Inflammatory macrophage (primary cell): ENCODE data around the gene RRP9.

Experiments
- DNase-seq, 2 donors: peaks; one replicate each; pipeline ENCODE4 v3.0.0-alpha.2; 2020 to 2022

The RRP9 gene

GRCh38 chr3:51971350-51971749, 29.6 kb upstream of the RRP9 start:
- DNase-seq, result no peak

- DNase-seq, result no peak
Observed at GRCh38 chr3:51970606-51971300, 29.0 kb upstream of the RRP9 start.

DNA sequence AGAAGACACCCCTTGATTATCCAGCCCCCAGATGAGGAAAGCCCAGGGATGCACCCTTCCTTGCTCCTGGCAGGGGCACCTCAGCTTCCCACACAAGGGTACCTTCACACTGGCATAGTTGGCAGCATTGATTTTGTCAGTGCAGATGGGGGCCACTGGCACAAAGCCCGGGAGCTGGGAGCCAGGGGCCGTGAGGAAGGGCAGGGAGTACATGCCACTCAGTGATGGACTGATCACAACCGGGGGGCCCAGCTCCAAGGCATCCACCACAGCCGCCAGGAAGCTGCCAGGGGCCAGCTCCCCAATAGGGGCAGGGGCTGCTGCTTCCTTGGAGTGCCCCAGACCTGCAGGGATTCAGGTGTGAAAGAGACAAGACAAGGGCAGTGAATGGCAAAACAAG, 28.1 kb upstream of the RRP9 start:
- no peak for DNase-seq

DNA sequence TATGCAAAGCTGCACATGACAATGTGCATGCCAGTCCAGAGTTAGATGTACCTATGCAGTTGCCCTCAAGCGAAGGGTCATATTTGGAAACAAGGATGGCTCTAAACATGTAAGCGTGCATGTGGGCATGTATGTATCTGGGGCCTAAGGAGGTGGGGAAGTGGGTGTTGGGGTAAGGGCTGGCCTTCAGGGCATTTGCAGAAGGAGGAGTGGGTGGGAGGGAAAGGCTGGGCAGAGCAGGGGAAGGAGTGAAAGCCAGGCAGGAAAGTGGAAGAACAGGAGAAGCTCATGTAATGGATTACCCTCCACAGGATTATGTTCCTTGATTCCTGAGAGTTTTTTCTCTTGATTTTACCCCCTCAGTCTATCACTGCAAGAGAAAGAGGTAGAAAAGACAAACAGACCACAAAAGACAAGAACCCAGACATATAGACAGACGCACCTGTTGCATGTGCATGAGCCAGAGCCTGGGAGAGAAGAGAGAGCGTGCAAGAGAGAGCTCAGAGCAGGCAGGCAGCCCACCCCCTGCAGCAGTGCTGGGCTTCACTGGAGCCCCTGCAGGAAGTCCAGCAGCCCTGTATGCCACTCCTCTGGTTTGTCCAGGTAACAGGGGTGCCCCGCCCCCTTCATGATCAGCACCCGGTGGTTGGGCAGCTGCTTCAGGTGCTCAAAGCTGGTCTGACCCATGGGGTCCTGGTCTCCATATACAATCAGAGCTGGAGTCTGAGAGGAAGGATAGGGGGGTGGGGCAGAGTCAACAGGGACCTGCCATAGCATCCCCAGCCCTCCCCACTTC, 27.4 kb upstream of the RRP9 start:
- no peak for DNase-seq

GRCh38 chr3:51968170-51968775, 26.6 kb upstream of the RRP9 start:
- no peak for DNase-seq

DNA sequence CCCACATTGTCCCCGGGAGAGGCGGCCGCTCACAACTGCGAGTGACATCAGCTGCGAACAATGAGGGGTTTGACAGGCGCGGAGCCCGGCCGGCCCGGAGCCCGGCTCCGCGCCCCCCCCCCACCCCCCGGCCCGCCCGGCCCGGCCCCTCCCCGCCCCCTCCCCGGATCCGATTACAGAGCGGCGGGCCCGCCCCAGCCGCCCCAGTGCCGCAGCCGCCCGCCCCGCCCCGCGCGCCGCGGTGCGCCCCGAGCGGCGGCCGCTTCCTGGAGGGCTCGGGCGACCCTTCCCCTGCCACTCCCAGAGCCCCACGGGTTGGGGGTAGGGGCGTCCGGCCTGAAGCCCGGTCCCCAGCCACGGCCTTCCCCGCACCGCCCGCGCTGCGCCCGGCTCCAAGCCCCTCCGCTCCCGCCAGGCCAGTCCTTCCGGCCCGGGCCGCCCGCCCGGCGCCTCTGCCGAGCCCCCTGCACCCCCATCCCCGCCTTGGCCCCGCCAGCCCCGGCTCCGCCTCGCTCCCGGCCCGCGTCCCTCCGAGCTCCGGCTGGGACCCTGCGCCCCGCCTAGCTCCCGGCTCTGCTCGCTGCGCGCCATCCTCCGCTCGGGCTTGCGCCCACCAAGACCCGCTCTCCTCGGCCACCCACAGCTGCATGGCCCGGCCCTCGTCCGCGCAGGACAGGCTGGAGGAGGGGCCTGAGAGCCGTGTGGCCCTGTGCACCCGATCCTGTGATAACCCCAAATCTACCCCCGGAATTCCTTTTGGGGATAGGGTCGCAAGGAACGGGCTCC, 25.9 kb upstream of the RRP9 start, which contains the start of gene PCBP4:
Gene PCBP4, minus strand, starts transcription at position 71 of the 786 bp plus-strand sequence. CDS start 6,214 bp downstream, outside the sequence.
- DNase-seq, result no peak

- DNase-seq, result no peak
Observed at GRCh38 chr3:51966922-51967383, 25.2 kb upstream of the RRP9 start.

GRCh38 chr3:51966486-51966885, 24.8 kb upstream of the RRP9 start:
- DNase-seq, result no peak

DNA sequence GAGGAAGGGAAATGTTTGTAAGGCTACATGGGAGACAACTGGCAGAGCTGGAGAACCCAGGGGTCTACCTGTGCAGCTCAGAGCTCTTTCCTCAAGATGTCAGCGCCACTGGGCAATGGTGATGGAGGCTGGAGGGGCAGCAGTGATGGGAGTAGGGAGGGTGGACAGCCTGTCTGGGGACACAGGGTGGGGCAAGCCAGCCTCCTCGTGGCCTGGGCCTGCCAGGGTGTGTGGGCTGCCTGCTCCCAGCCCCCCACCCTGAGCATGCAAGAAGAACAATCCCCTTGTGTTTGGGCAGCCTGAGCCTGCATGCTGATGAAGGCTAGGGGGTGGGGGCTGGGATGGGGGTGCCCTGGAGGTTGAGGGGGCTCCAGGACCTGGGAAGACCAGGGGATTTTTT, 24.3 kb upstream of the RRP9 start:
- no peak for DNase-seq

GRCh38 chr3:51964521-51964920, 22.8 kb upstream of the RRP9 start:
- no peak for DNase-seq

GRCh38 chr3:51963951-51964451, 22.3 kb upstream of the RRP9 start:
- no peak for DNase-seq

DNA sequence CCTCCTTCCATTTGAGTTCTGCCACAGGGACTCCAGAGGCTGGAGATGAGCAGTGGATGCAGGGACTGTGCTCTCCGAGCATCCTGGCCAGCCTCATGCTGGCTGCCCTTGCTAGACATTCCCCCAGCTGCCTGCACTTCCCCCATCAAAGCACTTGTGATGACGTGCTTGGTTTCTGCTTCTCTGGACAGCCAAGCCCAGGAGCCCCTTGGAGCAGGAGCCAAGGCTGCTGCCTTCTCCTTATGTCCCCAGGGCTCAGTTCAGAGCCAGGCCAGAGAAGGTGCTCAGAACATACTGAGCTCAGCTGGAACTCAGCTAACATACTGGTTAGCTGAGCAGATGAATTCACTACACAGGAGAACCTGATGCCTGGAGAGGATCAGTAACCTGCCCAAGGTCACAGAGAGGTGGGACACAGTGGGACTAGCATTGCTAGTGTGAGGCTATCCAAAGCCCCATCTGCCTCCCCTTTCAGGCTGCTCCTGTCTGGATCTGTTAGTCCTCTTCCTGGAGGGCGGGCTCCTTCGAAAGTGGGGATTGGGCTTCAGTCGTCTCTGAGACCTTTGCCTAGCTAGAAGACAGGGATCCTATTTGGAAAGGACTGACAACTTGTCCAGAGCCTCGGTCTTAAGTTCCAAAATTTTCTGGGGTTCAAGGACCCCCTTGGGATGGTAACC, 21.3 kb upstream of the RRP9 start:
- no peak for DNase-seq

DNA sequence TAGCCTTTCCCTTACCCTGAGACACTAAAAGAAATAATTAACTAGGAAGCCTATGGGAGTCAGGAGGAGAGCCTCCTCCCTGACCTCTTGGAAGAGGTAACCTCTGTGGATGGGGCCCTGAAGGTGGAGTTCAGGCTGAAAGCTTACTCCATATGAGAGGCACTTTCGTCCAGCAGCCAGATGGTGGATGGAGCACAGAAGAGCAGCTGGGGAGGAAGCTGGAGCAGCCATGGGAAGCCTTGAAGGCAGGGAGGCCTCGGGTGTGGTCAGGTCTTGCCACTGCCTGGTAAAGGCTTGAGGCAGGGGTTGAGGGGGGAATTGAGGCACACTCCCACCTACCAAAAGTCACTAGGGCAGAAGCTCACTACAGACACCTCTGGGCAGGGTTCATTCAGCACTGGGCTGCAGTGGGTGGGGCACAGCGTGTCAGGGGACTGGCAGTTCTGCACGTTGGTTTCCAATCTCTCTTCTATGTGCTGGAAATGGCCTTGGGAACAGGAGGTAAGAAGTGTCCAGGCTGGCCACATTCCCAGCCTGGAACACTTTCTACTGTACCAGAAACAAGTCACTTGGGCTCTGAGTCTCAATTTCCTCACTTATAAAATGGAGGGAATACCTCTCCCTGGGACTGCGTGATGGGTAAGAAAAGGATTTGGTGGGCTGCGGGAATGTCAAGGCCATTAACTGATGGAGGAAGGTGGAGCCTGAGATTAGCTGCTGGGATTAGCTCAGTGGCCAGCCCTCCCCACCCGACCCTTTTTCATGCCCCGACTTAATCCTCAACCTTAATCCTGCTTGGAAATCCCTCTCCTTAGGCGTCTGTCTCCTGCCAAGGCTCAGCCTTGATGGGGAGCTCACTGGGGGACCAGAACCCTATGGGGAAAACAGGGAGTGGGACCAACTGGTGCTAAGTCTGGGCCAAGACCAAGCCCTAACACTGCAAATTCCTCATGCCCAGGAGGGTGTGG, 20.2 kb upstream of the RRP9 start:
- DNase-seq, result no peak

DNA sequence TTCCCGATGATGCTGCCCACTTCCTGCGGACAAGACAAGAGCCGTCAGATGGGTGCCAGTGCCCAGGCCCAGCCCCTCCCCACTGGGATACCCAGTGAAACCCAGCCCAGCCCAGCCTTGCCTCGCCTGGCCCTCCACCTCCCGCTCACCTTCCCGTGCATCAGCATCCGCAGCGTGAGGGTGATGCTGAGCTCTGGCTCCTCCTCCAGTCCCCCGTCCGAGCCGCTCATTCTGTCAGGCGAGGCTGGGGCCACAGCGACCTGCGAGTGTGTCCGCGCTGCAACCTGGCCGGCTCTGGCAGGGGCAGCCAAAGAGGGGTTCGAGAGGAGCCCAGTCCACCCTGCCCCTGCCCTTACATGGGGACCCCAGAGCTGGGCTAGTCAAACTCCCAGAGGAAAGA, 19.3 kb upstream of the RRP9 start:
- DNase-seq, result no peak

DNA sequence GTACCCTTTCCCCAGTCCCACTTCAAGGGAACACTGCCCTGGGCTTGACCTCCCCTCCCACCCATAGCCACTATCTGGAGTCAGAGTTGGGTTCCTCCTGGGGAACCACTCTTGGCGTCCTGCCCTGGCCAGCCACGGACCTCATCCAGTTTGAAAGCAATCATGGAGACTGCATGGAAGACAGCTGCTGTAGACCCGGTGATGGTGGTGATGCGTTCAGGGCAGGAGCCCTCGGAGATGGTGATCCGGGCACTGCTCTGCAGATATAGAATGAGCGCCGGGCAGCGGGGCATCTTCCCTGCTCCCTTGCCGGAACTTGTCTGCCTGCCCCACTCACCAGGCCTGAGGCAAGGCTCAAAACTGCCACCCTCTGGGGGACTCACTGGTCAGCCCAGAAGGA, 18.7 kb upstream of the RRP9 start:
- DNase-seq, result no peak

DNA sequence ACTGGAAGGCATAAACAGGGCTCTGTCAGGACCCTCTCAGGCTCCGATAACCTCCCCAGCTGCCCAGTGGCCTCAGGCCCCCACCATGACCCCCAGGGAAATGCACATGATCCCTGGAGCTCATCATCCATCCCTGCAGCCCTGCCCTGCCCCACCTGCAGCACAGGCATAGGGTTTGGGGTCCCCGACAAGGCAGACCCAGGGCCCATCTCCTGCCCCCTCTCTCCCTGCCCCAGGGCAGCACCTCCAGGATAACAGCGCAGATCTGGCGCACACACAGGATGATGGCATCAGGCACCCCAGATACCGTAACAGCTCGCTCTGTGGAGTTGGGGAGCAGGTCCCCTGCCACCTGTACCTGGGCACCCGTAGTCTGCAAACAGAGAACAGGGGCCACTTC, 17.9 kb upstream of the RRP9 start:
- DNase-seq, result no peak

DNA sequence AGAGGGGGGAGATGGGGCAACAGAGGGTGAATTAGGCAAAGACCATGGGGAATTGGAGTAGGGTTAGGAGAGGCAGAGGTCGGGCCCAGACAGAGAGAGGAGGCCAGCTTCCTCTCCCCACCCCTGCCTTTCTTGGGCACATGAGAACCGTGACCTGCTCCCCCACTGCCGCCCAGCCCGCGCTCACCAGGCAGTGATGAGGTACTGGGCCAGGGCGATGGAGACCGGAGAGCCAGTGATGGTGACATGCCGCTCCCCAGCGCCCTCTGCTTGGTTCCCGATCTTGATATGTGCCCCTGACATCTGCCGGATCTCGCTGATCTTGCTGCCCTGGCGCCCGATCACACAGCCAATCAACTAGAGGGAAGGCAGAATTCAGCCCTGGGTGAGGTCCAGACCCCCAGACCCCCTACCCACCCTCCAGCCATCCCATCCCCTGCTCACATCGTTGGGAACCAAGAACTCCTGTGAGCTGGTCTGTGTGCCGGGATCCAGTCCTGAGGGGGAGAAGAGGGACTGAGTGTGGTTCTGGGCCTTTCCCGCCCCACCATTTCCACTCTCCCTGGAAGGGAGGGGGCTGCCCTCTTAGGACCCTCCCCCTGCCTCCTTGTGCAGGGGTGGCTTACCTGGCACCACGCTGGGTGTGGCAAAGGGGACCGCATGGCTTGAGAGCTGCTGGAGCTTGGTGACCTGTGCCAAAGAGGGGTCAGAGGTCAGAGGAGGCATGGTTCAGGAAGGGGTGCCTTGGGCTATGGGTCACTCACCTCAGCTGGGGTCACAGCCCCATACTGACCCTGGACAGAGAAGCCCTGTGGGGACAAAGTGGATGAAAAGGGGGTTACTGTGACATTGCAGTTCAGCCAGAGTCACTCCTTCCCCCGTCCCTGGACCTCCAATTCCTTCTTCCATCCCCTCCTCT, 17.2 kb upstream of the RRP9 start:
- DNase-seq, result no peak

- no peak for DNase-seq
Observed at GRCh38 chr3:51957520-51958205, 16.0 kb upstream of the RRP9 start.
